Endodermal cell (in vitro differentiated cells): ENCODE data around the gene MED29. TPM values are rescaled to one million over a fixed set of nuclear protein-coding genes. Genes with fewer than 3 reads are reported as not detected.

ENCODE experiments used
- DNase-seq: peaks from one replicate; pipeline ENCODE4 v3.0.0-alpha.2; 2017
- H3K27ac ChIP-seq: 2 replicates; pipeline ENCODE4 v1.5.1; 2013; ENCODE audit warnings: mild to moderate bottlenecking, low read depth, low read length, moderate library complexity
- H3K27me3 ChIP-seq: 2 replicates; pipeline ENCODE4 v1.6.1; 2013; ENCODE audit warnings: mild to moderate bottlenecking, low read length, moderate library complexity; ENCODE audit not compliant: insufficient read depth, control insufficient read depth, poor library complexity, severe bottlenecking
- H3K36me3 ChIP-seq: 2 replicates; pipeline ENCODE4 v1.7.0; 2013; ENCODE audit warnings: mild to moderate bottlenecking, low read length, moderate library complexity; ENCODE audit not compliant: control insufficient read depth, insufficient read depth
- H3K4me1 ChIP-seq: one replicate; pipeline ENCODE4 v1.7.0; 2013; ENCODE audit warnings: low read length; ENCODE audit not compliant: control insufficient read depth, insufficient read depth
- H3K4me3 ChIP-seq: 2 replicates; pipeline ENCODE4 v1.5.1; 2013; ENCODE audit warnings: mild to moderate bottlenecking, low read length, moderate library complexity
- H3K9ac ChIP-seq: 2 replicates; pipeline ENCODE4 v1.6.1; 2013; ENCODE audit warnings: mild to moderate bottlenecking, low read length, moderate library complexity; ENCODE audit not compliant: poor library complexity, severe bottlenecking; ENCODE audit errors: extremely low read depth
- H3K9me3 ChIP-seq: 2 replicates; pipeline ENCODE4 v1.6.1; 2013; ENCODE audit warnings: mild to moderate bottlenecking, low read length, moderate library complexity; ENCODE audit not compliant: control insufficient read depth
- H3K27ac Mint-ChIP-seq: 2 replicates; pipeline ENCODE4 v1.8.0; 2020; ENCODE audit warnings: mixed read lengths
- H3K27me3 Mint-ChIP-seq: 2 replicates; pipeline ENCODE4 v1.8.0; 2021; ENCODE audit warnings: mild to moderate bottlenecking, mixed read lengths; ENCODE audit not compliant: insufficient read depth
- H3K36me3 Mint-ChIP-seq: 2 replicates; pipeline ENCODE4 v1.8.0; 2020; ENCODE audit warnings: low read depth, mixed read lengths
- H3K4me1 Mint-ChIP-seq: 2 replicates; pipeline ENCODE4 v1.8.0; 2020; ENCODE audit warnings: mixed read lengths
- H3K4me3 Mint-ChIP-seq: 2 replicates; pipeline ENCODE4 v1.8.0; 2020; ENCODE audit warnings: mild to moderate bottlenecking, moderate library complexity, mixed read lengths
- H3K9me3 Mint-ChIP-seq: 2 replicates; pipeline ENCODE4 v1.8.0; 2020; ENCODE audit warnings: mild to moderate bottlenecking, mixed read lengths
- WGBS, 2 experiments: methylation state at CpG; one replicate each; pipeline versions ENCODE4 v1.1.5 to v1.1.7; 2013; ENCODE audit warnings: missing lambda C conversion rate in 2 of 2, mixed read lengths in 1 of 2; ENCODE audit not compliant: insufficient coverage in 1 of 2, insufficient read length in 1 of 2; 5-methylcytosine and 5-hydroxymethylcytosine counted together
- total RNA-seq, 2 donors: library from RNA; stranded (reverse); fragmentation: NEBNext Ultra II Directional in 1 of 2; extraction: Animal tissue kit (Norgen Biotek cat#: 25700) in 1 of 2; gene quantifications; 2 replicates in 1 of 2; 3 replicates in 1 of 2; pipeline ENCODE4 v1.2.1, GENCODE V29; 2021
- TF ChIP-seq, protein P1 (sequence below): fragments of 200-600 bp; sonication (generic); conservative IDR thresholded peaks from 2 replicates; pipeline ENCODE4 v1.5.0; 2021; ENCODE audit warnings: antibody characterized with exemption, mild to moderate bottlenecking

MED29 gene
- total RNA-seq, 2 donors from 2014 or later = 32.6 to 38.9 TPM

DNA sequence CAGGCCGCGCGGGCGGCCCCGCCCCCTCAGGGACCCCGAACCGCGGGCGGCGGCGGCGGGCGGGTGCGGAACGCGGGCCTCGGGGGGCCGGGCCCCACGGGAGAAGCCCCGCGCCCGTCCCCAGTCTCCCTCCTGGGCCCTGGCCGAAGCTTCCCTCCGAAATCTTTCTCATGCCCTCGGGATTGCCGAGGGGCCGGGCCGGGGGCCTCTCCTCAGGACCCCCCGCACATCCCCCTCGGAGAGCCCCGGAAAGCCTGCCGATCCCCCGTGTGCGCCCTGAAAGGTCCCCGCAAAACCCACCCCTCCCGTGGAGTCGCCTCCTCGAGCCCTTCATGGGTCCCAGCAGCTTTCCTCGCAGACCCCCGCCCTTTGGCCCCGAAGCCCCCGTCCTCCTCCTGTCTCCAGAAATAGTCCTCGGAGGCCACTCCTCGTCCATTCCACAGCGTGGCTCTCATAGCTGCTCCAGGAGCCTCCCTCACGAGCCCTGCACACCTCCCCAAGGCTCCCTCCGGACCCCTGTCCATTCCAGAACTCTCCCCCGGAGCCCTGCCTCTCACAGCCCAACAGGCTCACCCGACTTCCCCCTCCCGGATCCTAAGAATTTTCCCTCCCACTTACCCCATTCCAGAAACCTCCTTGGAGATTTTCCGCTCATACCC is 48.4 kb upstream of the MED29 start:
- Histone ChIP-seq H3K9ac (peak overlapping the region; percentile 90), H3K4me3 (peak overlapping the region; percentile 92), H3K27me3 (no peaks in the 10 kb centered on the region), H3K27ac (no peak overlapping the region), H3K4me1 (peaks cover 8% of the 10 kb centered on the region), H3K9me3 (no peaks in the 10 kb centered on the region), H3K36me3 (peaks cover 25% of the 10 kb centered on the region)
- Mint-ChIP-seq H3K9me3 (no peaks in the 10 kb centered on the region), H3K36me3 (peaks cover 4% of the 10 kb centered on the region), H3K27me3 (peaks cover 7% of the 10 kb centered on the region), H3K4me3 (peak overlapping the region; percentile 91), H3K4me1 (peaks cover 52% of the 10 kb centered on the region), H3K27ac (peak overlapping the region; percentile 95)
- no peak for DNase-seq
- TF ChIP-seq, protein P1, sequence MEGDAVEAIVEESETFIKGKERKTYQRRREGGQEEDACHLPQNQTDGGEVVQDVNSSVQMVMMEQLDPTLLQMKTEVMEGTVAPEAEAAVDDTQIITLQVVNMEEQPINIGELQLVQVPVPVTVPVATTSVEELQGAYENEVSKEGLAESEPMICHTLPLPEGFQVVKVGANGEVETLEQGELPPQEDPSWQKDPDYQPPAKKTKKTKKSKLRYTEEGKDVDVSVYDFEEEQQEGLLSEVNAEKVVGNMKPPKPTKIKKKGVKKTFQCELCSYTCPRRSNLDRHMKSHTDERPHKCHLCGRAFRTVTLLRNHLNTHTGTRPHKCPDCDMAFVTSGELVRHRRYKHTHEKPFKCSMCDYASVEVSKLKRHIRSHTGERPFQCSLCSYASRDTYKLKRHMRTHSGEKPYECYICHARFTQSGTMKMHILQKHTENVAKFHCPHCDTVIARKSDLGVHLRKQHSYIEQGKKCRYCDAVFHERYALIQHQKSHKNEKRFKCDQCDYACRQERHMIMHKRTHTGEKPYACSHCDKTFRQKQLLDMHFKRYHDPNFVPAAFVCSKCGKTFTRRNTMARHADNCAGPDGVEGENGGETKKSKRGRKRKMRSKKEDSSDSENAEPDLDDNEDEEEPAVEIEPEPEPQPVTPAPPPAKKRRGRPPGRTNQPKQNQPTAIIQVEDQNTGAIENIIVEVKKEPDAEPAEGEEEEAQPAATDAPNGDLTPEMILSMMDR = no peak
- 1 to 3% methylated on average over 20 to 51 of the region's 51 CpGs for WGBS, 2 experiments

DNA sequence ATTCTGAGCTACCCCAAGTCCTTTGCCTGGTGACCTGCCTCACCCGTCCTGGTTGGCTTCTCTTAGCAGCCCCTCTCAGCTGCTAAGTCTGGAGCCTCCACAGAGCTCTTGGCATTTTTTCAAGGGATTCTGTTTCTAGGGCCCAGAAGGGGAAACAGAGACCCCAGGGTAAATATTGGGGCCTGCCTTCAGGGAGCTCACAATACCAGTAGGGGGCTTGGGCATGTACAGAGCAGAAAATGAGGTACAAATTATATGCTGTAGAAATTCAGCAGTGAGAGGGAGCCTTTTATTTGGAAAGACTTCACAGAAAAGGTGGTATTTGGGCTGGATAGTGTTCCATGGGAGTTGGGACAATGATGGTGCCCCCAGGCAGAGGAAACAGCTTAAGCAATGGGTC is 45.2 kb upstream of the MED29 start:
- Histone ChIP-seq H3K4me1 (peaks cover 5% of the 10 kb centered on the region), H3K27me3 (no peaks in the 10 kb centered on the region), H3K27ac (no peak overlapping the region), H3K36me3 (peaks cover 49% of the 10 kb centered on the region), H3K9ac (no peak overlapping the region), H3K4me3 (no peak overlapping the region), H3K9me3 (no peaks in the 10 kb centered on the region)
- Mint-ChIP-seq H3K27ac (no peak overlapping the region), H3K9me3 (no peaks in the 10 kb centered on the region), H3K36me3 (peaks cover 23% of the 10 kb centered on the region), H3K4me1 (peaks cover 49% of the 10 kb centered on the region), H3K27me3 (no peaks in the 10 kb centered on the region), H3K4me3 (no peak overlapping the region)
- WGBS, 2 experiments = 82 to 100% methylated on average over 1 of the region's 1 CpG
- no peak for DNase-seq
- TF ChIP-seq, protein P1 = peak; percentile 34

DNA sequence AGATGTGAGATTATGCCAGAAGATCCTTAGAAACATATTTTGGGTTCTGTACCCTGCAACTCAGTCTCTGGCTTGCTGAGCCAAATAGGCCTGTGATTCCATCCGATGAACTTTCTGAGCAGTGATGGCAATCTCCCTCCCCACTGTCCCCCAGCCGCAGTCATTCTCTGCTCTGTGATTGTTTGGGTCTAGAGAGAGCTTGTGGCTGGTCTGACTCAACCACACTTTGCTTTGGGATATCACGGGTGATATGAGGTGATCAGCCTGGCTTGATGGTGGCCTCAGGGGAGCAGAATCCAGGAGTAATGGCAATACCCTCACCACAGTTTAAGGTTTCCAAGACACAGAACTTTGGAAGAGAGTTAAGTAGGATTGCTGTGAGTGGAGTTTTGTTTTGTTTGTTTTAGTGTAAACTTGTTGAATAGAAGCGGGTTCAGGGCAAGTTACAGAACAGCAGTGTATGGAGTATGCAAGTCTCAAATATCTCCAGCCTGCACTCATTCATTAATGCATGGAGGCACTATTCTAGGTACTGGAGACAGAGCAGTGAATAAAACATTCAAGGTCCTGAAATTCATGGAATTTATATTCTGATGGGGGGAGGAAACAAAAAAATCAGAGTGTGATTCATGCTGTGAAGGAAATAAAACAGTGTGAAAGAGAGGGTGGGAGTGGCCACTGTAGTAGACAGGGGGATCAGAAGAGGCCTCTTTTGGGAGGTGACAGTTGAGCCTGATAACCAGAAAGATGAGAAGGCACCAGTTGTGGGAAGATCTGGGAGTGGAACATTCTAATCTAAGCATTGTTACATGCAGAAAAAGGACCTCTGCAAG is 43.6 kb upstream of the MED29 start:
- no peaks in the 10 kb centered on the region for H3K27me3 ChIP-seq
- H3K4me1 Mint-ChIP-seq = peaks cover 45% of the 10 kb centered on the region
- no peak overlapping the region for H3K27ac Mint-ChIP-seq
- DNase-seq = no peak
- peaks cover 8% of the 10 kb centered on the region for H3K4me1 ChIP-seq
- H3K9me3 Mint-ChIP-seq = no peaks in the 10 kb centered on the region
- 95 to 100% methylated on average over 4 of the region's 4 CpGs for WGBS, 2 experiments
- peaks cover 64% of the 10 kb centered on the region for H3K36me3 ChIP-seq
- no peaks in the 10 kb centered on the region for H3K9me3 ChIP-seq
- no peak overlapping the region for H3K4me3 Mint-ChIP-seq
- H3K4me3 ChIP-seq = peak overlapping the region; percentile 19
- no peak overlapping the region for H3K27ac ChIP-seq
- H3K27me3 Mint-ChIP-seq = no peaks in the 10 kb centered on the region
- H3K9ac ChIP-seq = no peak overlapping the region
- H3K36me3 Mint-ChIP-seq = peaks cover 39% of the 10 kb centered on the region
- TF ChIP-seq, protein P1 = no peak
